Pulmonary artery endothelial cell (primary cell): ENCODE results near the gene GJD2. TPM values are rescaled to one million over a fixed set of nuclear protein-coding genes. Genes with fewer than 3 reads are reported as not detected.

ENCODE experiments used
- DNase-seq: peaks from one replicate; pipeline ENCODE4 v3.0.0-alpha.2; 2011; ENCODE audit warnings: low read depth, low spot score
- total RNA-seq: library from RNA; depleted of rRNA; stranded (reverse); fragments of >200 nt; gene quantifications from 2 replicates; pipeline ENCODE4 v1.2.3, GENCODE V29; 2014

Gene GJD2
- total RNA-seq, 1 donor from 2014 or later, result not detected

DNA sequence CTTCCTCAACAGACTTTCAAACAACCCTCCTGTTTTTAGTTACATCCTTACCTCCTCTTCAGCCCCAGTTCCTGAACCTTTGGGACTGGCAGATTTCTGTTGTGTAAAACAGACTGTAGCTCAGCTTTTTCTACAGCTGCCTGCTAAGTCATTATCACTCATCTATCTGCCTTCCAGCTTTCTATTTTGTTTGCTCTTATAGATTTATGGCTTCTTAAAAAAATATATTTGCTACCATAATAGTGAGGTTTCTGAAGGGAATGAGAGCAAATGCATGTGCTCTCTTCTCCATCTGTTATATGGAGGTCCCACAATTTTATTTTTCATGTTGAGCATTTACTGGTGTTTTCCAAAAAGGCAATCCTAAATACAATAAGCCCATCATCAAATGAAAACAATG is 18.2 kb upstream of the GJD2 start:
- no peak for DNase-seq

DNA sequence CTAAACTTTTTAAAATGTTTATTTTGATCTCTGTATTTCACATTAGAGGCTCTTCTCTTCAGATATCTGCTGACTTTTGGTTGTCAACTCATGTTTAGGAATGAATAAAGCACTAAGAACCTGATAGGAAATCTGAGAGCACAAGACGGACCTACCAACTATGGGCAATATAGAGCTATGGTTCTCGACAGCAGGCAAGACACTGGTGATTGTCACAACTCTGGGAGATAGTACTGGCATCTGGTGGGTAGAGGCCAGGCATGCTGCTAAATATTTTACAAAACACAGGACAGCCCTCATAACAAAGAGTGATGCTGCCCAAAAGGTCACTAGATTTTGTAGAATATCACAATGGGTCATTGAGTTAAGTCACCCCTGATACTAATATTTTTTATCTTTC is 17.5 kb upstream of the GJD2 start:
- no peak for DNase-seq

- no peak for DNase-seq
Measured at GRCh38 chr15:34769711-34770110, 14.9 kb upstream of the GJD2 start.

GRCh38 chr15:34768530-34768929 is 13.7 kb upstream of the GJD2 start:
- DNase-seq, result no peak

- DNase-seq, result no peak
Measured at GRCh38 chr15:34765741-34766140, 10.9 kb upstream of the GJD2 start.

GRCh38 chr15:34760909-34761308 is 6.1 kb upstream of the GJD2 start:
- no peak for DNase-seq

- no peak for DNase-seq
Measured at GRCh38 chr15:34759992-34760391, 5.2 kb upstream of the GJD2 start.

DNA sequence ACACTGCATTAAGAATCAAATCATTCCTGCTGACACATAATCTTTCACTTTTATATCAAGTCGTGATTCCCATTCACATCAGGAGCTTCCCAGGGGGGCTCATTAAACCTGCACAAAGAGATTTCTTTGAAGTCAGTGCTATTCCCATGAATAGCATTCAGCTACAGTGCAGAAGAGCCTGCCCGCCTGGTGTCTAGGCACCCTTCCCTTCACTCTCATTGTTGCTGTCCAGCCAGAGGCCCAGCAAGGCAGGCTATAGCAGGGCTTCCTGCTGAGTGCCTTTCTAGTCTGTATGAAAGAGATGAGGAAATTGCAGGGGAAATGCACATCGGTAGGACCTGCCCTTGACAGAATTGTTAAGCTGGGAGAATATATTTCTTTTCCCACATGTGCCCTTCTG is 4.5 kb upstream of the GJD2 start:
- no peak for DNase-seq

DNA sequence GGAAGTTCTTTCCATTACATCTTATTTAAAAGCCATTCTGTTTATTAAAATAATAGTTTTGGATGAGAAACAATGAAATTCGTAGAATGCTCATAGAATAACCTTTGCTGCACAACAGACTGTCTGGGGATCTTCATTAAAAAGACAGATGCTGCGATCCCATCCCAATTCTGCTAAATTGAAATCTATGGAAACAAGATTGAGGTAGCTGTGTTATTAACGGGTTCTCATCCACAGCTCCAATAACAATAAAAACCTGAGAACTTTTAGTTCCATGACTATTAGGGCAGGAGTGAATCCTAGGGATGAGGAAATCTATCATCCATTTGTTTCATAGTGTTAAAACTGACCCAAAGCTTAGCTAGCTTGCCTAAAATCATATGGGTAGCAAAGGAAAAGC is 2.5 kb upstream of the GJD2 start:
- no peak for DNase-seq

DNA sequence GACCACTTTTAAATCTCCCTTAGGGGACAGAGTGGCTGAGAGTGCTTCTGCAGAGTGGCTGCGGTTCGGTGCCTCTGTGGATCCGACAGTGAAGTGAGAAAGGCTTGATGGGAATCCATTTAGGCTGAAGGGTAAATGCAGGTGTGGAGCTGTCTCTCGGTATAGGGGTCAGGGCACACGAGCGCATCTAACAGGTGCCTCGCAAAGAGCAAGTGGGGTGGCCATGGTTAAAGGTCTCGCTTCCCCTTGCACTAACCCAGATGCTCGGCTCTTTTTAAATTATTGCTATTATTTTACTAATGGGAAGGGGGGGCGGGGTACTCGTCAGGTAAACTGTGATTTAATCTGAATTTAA is 598 bp upstream of the GJD2 start:
- no peak for DNase-seq

DNA sequence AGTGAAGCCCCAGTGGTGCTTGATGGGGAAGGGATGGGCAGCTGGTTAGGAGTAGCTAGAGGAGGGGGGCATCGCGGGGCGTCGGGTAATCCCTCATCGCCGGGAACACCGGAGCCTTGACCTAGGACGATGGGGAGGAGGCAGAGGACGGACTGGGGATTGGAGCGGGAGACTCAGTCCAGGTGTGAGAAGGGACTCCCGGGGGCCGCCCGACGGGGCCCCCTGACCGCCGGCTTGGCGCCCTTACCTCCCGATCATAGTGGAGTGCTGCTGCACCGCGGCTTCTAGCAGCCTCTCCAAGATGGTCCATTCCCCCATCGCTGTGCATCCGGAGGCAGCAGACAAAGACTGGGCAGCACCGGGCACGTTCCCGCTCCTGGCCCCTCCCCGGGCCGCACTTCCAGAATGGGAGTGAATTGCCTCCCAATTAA is 612 bp downstream of the GJD2 start:
- DNase-seq, result no peak

DNA sequence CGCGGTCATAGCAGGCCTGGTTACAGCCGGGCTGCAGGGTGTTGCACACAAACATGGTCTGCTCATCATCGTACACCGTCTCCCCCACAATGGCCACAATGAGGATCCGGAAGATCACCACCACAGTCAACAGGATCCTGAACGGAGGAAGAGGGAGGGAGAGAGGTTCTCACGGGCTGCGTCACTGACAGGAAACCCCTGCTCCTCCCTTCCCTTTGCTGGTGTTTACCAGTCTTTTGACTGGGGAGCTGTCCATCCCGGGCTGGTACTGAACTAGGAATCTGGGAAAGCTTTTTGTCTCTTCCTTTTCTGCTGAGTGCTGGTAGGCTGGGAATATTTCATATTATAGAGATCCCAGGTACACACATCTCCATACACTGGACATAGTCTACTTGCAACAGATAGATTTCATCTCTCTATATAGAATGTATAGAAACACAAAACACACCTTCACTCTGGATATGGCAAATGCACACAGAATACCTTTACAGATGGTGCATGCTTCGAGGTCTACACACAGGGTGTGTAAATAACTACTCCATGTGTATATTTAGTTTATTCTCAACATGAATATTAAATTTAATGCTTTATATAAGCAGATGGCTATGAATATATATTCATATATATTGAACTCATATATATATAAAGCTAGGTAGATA is 1.4 kb downstream of the GJD2 start:
- no peak for DNase-seq

DNA sequence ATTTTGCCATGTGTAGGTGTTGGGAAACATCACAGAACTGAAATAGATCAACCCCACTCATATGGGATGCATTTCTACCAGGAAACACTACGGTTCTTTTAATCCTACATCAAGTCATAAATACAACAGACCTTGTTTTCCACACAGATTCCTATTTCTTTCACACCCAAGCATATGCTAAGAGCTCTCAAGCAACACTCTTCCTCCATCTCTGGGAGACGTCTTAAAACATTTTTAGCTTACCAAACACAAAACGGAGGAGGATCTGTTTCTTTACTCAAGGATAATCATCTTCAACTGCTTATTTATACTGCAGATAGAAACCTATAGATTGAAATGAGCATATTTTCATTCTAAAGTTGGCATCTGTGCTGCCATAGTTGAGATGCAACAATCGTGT is 5.1 kb downstream of the GJD2 start:
- DNase-seq, result no peak

DNA sequence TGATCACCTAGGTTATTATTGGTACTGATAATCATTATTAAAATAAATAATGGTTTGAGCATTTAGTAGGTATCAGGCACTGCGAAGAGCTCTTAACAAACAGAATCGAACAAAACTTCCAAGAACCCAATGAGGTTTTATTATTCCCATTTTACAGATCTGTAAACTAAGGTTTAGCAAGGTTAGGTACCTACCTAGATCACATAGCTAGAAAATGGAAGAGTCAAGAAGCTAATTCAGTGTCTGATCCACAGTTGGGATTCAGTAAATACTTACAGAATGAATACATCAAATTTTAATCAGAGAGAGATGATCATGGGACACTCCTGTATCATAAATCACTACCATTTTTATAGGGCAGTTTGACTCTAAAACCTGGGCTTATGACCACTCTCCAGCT is 15.5 kb downstream of the GJD2 start:
- no peak for DNase-seq

GRCh38 chr15:34738002-34738401 is 16.8 kb downstream of the GJD2 start:
- no peak for DNase-seq

DNA sequence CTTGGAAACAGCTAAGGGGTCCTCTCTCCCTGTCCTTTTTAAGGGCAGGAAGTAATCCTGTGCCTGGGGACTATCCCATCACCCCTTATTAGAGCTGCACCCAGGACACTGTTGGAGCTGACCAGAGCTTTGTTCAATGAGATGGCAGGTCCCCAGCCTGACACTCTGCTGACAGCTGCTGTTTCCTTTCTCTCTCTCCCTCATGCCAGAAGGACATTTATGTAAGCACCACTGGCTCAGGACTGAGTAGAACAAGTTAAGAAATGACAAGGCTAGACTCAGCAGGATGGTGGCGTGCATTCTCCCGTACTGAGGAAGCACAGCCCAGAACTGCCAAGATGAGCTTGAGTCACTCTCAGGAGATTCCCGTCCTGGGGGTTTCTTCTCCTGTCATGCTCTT is 17.3 kb downstream of the GJD2 start:
- no peak for DNase-seq

- no peak for DNase-seq
Measured at GRCh38 chr15:34734303-34734702, 20.5 kb downstream of the GJD2 start.

GRCh38 chr15:34733621-34734020 is 21.2 kb downstream of the GJD2 start:
- DNase-seq, result no peak

DNA sequence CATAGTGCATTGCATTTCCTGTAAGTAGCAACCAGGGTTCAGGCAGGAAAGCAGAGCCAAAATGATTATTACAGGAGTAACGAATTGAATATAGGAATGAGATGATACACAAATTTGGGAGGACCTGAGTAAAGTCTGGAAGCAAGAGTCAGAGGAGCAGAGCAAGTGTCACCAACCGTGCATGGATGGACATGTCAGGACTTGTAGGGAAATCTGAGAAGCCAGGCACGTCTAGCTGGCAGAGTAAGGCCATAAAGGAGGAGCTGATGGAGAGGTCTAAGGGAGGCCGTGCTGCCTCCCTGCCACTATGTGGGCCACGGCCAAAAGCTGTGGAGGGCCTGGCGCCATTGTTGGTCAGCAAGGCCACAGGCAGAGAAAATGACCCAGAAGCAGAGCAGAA is 22.4 kb downstream of the GJD2 start:
- no peak for DNase-seq

GRCh38 chr15:34730701-34731100 is 24.1 kb downstream of the GJD2 start:
- DNase-seq, result no peak

DNA sequence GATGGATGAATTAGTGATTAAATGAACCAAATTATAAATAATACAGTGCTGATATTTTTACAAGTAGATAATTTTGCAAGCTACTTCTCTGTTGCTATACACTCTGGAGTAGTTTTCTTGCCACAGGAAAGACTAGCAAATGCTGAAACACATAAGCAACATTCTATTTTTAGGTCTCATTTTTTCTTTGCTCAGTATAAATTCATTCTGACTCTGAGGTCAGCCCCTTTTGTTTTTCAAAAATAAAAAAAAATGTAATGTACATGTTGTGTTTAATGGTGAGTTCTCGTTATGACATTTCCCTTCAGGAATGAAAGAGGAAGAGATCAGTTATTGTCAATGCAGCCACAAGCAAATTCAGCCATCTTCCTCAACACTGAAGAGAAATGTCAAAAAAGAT is 24.9 kb downstream of the GJD2 start:
- DNase-seq, result no peak

DNA sequence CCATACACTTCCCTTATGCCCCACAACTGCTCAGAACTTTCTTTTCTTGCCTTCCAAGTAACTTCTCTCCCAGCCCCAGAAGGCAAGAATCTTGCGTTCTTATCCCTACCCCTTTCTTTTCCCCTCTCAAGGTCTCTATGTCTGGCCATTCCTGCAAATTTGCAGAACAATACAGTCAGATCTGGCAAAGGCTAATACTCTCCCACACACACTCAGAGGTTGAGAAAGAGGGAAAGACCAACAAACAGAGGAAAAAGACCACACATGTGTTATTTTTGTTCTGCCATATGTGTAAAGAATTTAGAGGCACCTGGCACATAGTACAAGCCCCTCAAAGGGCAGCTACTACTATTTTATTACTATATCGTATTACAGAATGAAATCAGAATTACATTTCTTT is 25.7 kb downstream of the GJD2 start:
- DNase-seq, result no peak

DNA sequence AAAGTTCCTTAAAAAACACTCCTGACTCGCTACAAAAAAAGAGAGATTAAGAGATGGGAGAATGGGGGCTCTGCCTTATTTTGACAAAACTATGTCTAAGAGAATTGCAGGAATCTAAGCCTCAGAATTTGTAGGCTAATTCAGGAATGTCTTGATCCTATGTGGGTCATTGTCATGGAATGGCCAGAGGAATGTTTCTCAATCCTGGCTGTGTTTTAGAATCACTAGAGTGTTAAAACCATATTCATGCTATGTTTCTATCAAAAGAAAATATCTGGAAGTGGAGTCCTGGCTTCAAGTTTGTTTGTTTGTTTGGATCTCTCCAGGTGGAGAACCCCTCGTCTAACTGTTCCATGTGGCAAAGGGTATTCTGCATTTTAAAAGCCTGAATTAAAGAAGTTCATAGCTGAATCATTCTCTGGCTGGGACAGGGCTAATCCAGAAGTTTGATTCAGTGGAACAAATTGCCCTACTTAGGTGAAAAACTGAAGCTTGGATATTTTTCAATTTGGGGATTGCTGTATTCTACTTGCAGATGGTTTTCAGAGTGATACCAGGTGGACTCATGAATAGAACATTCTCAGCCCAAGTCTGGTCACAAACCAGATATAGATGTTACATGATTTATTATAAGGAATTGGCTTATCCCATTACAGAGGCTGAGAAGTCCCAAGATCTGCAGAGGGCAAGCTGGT is 28.2 kb downstream of the GJD2 start:
- DNase-seq, result no peak

- DNase-seq, result no peak
Measured at GRCh38 chr15:34725556-34725955, 29.2 kb downstream of the GJD2 start.
